GM21367 (cell line): ENCODE results near the gene HDAC4.

ENCODE experiments used
- ATAC-seq: cut with Tn5 transposase; IDR thresholded peaks from one replicate; pipeline ENCODE4 v1.9.1; 2021; ENCODE audit not compliant: unreplicated experiment

Gene HDAC4

DNA sequence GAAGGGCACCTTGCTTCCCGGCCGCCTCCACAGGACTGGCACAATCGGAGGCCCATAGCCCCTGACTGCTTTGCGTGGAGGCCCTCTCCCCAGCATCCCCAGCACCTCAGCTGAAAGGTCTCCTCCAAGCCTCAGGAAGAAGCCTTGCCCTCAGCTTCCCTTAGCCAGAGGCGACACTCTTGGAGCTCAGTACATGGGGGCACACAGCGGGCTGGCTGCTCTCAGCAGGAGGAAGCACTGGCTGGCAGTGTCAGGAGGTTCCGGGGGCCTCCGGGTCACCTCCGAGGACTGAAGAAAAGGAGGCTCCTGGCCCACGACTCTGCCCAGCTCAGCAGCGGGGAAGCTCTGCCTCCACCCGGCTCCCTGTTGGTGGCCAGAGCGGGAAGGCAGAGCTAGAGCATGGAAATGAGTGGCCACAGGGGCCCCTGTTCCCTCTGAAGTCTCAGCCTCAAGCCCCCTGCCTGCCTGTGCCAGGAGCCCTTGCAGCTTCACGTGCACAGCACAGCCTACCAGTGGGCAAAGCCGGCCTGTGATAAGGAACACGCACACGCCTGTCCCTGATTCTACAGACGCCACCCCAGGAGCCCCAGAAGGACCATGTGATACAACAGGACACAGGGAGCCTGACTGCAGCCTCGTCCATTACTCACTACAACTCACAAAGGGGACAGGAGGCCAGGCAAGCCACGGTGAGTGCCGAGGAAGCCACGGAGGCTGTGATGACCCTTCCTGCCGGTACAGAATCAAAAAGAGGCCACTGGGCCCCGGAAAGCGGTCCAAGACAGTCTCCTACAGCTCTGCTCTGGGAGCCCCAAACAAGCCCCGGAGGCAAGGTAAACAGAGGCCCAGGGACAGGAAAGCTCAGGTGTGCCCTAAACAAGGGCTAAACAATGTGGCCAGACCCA, 15.5 kb downstream of the HDAC4 start:
- ATAC-seq: no peak

DNA sequence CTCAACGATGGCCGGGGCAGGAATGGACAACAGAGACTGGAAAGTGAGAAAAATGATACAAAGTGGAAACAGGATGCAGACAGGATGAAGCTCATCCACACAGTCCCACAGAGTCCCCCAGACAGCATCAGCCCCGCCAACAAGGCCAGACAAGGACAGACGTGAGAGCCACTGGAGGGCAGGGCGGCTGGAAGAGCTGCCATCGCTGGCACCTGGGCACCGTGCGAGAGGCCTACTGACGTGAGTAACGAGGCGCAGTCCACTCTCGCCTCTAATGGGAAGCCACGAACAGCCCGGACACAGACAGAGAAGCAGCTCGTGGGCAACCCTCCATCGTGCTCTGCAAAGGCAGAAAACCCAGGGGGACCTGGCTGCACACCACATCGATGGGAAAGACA, 17.1 kb downstream of the HDAC4 start:
- no peak for ATAC-seq

- ATAC-seq: no peak
Measured at GRCh38 chr2:239383036-239383758, 17.6 kb downstream of the HDAC4 start.

DNA sequence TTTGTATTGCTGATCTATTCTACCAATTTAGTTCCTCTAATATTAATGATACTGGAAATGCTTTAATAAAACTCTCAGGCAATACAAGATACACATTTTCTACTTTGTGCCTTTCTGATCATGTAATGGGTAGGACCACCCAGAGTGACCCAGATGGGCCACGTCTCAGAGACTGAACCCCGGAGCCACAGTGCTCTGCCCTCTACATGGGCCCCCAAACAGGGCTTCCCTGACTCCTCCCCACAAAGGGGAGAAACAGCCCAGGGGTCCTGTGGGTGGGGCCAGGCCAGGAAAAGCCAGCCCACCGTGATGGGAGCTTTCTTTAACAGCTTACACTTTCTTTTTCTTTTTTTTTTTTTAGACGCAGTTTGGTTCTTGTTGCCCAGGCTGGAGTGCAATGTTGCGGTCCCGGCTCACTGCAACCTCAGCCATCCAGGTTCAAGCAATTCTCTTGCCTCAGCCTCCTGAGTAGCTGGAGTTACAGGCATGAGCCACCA, 18.4 kb downstream of the HDAC4 start:
- ATAC-seq: no peak

DNA sequence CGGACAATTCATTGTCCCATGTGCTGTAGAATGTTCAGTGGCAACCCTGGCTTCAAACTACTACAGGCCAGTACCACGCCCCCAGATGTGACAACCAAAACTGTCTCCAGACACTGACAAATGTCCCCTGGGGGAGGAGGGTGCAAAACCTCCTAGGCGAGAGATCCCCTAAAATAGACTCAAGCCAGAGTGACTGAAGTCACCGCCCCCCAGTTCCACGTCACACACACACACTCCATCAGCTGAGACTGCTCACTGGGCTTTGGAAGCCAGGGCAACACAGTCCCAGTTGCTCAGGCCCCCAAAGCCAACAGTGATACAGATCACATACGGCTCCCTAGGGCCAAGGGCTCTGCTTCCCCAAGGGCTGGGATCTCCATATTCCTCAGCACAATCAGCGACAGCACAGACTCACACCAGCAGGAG, 19.1 kb downstream of the HDAC4 start:
- peak; percentile 55 for ATAC-seq

DNA sequence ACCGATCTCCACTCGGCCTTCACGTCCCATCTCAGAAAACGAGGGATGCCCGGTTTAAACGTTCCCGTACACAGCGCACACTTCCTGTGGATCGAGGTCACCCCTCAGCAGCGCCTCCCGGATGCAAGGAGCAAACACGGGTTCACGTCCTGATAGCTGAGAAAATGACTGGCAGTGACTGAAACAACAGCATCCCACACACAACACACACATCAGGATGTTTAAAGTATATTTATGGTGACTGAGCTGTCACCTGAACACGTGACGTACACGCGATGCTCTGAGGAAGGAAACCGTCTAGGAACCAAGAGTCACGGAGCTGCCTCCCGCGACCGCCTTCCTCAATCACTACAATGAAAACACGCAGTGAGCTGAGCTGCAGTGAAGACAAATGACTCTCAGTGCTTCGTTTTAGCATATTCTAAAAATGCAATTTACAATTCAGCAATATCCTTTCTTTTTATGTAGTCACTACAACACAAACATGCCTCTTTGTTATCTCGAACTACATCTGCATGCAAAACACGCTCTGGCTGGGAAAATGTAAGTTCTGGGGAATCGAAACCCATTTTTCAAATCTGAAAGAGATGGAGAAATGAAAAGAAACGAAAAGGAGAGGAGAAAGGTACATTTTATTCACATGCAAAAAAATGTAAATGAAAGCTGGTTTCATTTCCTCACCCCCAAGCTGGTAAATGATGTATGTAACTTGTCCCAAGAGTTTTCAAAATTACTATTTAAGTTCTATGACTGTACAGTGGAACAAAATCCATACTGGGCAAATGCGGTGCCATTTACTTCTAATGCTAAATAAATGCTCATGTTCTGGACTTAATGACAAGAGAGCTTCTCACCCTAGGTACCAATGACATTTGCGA, 19.8 kb downstream of the HDAC4 start:
- ATAC-seq: peak; percentile 35

DNA sequence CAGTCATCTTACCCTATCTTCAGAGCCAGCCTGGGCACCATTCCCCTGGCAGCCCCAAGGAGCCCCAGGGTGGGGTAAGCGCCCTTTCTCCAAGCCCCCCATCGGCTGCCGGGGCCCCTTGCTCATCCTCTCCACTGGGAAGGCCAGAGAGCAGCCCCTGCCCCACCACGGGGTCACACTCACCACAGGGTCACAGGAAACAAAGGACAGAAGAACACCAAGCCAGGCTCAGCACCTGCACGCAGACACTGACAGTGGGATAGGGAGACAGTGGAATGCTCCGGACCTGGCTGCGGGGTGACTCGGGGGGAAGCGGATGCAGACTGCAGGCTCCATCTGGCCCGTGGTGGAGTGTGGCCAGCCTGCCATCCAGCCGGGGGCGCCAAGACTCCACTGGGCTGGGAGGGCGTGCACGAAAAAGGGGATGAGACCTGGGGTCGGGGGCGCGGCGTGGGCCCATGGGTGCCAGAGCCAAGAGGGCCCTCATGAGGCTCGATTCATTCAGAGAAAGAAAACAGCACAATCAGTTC, 21.1 kb downstream of the HDAC4 start:
- ATAC-seq: no peak

- ATAC-seq: no peak
Measured at GRCh38 chr2:239378918-239379640, 21.7 kb downstream of the HDAC4 start.

DNA sequence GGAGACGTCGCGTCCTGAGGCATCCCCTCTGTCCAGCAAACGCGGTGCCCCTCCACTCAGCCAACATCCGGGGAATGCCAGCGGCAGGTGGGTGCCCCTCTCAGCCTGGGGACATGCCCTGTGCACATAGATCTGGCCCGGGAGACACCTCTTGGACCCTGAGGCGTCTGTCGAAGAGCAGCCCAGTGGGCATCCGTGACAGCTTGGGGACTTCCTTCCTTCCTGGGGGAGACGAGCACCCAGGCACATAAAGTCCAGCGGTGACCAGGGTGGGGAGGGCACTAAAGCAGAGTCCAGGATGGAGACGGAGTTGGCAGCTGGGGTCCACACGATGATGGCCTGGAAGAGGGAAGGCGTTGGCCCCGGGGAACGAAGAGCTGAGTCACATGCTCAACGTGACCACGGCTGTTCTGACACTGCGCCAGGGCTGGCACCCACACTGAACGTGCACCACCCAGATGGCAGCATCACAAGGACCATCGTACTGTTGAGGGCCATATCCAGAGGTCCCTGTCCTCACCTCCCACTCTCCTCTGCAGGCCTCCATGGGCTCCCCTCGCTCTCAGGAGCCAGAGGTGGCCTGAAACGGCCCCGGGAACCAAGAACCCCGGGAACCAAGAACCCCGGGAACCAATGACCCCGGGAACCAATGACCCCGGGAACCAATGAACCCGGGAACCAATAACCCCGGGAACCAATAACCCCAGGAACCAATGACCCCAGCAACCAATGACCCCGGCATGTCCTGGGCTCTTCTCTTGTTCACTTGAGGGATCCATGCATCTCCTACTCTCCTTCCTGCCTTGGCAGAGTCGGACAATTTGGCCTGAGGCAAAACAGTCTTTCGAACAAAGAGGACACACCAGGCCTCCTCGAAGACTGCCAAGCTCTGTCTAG, 22.6 kb downstream of the HDAC4 start:
- ATAC-seq: no peak

GRCh38 chr2:239377591-239377990, 23.2 kb downstream of the HDAC4 start:
- no peak for ATAC-seq

GRCh38 chr2:239376942-239377531, 23.8 kb downstream of the HDAC4 start:
- ATAC-seq: no peak

- ATAC-seq: no peak
Measured at GRCh38 chr2:239376351-239376750, 24.5 kb downstream of the HDAC4 start.

DNA sequence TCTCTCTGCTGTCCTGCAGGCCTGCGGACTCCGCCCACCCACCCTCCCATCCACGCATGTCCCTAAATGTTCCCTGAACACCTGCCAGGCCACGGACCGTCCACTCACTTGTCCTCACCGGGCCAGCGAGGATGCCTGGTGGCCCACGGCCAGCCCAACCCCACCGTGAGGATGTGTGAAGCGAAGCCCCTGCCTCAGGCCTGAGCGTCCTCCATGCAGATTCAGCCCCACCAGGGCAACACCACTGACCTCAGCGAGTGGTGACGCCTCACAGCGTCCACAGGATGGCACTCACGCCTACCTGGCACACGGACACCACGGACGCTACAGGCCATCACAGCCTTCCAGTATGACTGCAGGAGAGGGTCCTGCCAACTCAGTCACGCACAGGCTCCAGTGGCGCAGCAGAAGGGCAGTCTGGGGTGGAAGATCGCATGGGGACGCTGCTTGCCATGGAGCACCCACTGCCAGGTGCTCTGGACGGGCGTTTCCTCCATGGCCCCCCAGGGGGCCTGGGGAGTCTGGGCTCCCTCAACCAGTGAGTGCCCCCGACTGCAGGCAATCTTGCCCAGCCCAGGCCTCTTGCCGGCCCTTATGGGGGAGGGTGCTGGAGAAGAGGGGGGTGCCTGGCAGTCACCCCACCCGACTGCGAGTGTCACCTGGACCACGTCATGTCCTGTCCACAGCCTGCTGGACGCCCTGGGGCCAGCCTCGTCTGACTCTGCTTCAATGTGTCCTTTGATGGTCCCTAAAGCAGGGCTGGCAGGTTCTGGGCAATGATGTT, 25.4 kb downstream of the HDAC4 start:
- ATAC-seq: no peak

DNA sequence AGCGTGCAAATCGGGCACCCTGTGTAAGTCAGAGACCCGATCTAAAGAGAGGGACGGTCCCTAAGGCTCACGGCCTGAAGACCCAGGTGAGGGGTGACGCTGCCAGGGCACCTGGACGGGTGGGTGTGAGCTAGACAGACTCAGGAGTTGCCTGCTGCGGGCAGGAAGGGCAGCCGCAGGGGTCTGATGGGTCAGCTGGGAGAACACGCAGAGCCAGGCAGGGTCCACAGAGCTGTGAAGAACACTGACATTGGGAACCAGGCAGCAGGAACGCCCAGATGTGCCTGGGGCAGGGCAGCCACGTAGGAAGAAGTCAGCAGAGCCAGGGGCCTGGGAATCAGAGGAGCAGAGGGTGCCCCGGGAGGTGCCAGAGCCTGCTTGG, 25.9 kb downstream of the HDAC4 start:
- no peak for ATAC-seq

- no peak for ATAC-seq
Measured at GRCh38 chr2:239372835-239373234, 28.0 kb downstream of the HDAC4 start.

GRCh38 chr2:239371726-239372686, 28.8 kb downstream of the HDAC4 start:
- ATAC-seq: no peak
